ENCODE data around the gene SUSD6.

Gene SUSD6

DNA sequence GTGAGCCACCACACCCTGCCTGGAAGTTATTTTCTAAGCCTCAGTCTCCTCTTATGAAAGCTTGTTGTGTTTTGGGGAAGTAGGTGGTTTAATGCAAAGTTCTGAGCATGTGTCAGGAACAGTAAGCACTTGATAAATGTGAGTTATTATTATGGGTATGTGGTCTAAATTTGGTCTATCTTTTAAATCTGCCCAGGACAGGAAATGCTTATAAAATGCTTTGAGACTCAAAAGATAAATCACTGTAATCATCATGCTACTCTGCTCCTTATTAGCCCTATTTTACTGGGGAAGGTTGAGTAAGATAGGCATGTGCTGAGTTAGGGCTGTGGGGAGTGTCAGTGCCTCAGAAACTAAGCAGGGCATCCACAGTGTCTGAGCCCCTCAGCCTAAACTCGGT lies 142.5 kb downstream of the SUSD6 start:
- in situ Hi-C loops (cut with HindIII; ENCODE audit: low sequenced_read_pairs): no loop called here

- in situ Hi-C loops (cut with HindIII; ENCODE audit: low sequenced_read_pairs): no loop called here
Observed at GRCh38 chr14:69754487-69754886, 143.1 kb downstream of the SUSD6 start.

DNA sequence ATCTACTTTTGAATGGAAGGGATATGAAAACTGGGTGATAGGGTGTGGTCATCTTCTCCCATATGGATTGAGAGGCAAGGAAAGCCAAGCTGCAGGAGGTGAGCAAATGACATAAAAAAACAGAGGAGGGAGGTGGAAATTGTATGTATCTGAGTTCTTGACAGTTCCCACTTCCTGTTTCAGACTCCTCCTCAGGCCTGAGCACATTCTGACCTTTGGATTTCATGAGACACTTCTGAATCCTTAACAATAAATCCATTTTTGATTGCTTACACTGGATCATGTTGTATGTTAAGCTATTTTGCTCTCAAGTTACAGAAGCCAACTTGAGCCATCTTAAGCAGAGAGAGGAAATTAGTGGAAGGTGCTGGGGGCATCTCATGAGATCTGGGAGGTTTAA lies 143.9 kb downstream of the SUSD6 start:
- in situ Hi-C loops (cut with HindIII; ENCODE audit: low sequenced_read_pairs): no loop called here

DNA sequence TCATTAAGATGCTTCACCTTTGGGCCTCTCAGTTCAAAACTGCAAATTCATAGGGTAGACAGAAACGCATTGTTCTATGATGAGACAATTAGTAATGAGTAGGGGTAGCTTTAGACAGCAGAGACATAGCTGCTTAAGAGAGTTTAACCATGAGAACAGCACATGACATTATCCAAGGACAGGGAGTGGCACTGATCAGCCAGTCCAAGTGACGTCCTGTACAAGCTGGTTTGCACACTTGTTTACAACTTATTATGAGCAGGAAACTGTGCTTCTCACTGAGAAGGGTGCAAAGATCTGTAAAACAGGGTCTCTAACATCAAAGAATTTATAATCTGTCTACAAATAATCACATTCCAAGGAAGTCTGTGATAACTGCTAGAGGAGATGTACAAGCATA lies 144.4 kb downstream of the SUSD6 start:
- in situ Hi-C loops (cut with HindIII; ENCODE audit: low sequenced_read_pairs): no loop called here

DNA sequence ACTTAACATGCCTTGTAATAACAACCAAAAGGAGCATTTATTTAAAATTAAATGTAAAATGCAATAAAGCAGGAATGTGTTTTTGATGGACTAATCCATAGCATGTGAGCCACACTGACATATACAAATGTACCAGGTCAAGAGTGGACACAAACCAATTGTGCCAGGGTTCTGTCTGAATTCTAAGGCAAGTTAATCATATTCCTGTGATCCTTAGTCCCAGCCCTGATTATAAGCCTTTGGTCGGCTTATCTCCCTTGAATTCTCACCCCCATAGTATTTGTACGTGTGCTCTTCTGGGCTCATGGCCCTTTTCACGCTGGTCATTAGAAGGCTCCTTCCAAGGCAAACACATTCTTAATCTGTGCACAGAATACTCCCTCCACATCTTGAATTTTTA lies 144.9 kb downstream of the SUSD6 start:
- in situ Hi-C loops (cut with HindIII; ENCODE audit: low sequenced_read_pairs): no loop called here

DNA sequence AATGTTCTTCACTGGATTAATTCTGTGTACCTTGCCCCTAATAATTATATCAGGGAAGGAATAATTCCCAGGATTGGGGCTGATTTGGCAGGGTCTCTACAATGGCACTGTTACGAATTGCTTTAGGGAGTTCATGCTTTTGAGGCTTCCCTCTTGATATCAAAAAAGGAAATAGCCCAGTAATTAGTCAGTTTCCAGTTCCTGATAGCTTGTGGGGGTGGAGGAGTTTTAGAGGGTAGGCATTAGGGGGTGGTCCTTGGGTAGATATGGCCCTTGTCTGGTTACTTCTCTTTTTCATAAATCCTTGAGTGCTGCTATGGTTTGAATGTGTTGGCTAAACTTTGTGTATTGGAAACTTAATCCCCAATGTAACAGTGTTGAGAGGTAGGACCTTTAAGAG lies 149.4 kb downstream of the SUSD6 start:
- in situ Hi-C loops (cut with HindIII; ENCODE audit: low sequenced_read_pairs): no loop called here

GRCh38 chr14:69763761-69764510 lies 152.5 kb downstream of the SUSD6 start:
- in situ Hi-C loops (cut with HindIII; ENCODE audit: low sequenced_read_pairs): no loop called here
